Measurements from ENCODE around the gene LRBA.

The LRBA gene

GRCh38 chr4:150875367-150875766, 139.7 kb downstream of the LRBA start:
- no peak for DNase-seq (ENCODE audit: low spot score)

- no peak for DNase-seq (ENCODE audit: low spot score)
These were observed 140.5 kb downstream of the LRBA start for GRCh38 chr4:150874338-150875226.

- DNase-seq (ENCODE audit: low spot score), result no peak
These were observed 147.9 kb downstream of the LRBA start for GRCh38 chr4:150867148-150867547.

GRCh38 chr4:150863456-150863855, 151.6 kb downstream of the LRBA start:
- no peak for DNase-seq (ENCODE audit: low spot score)

- DNase-seq (ENCODE audit: low spot score), result no peak
These were observed 152.3 kb downstream of the LRBA start for GRCh38 chr4:150862829-150863228.

GRCh38 chr4:150859453-150859852, 155.6 kb downstream of the LRBA start:
- no peak for DNase-seq (ENCODE audit: low spot score)

- no peak for DNase-seq (ENCODE audit: low spot score)
These were observed 159.0 kb downstream of the LRBA start for GRCh38 chr4:150855981-150856510.

- no peak for DNase-seq (ENCODE audit: low spot score)
These were observed 160.5 kb downstream of the LRBA start for GRCh38 chr4:150854600-150854999.

GRCh38 chr4:150853882-150854281, 161.2 kb downstream of the LRBA start:
- no peak for DNase-seq (ENCODE audit: low spot score)

GRCh38 chr4:150852216-150852615, 162.9 kb downstream of the LRBA start:
- no peak for DNase-seq (ENCODE audit: low spot score)

- DNase-seq (ENCODE audit: low spot score), result no peak
These were observed 166.1 kb downstream of the LRBA start for GRCh38 chr4:150849016-150849415.

- no peak for DNase-seq (ENCODE audit: low spot score)
These were observed 186.9 kb downstream of the LRBA start for GRCh38 chr4:150828159-150828558.

- no peak for DNase-seq (ENCODE audit: low spot score)
These were observed 187.9 kb downstream of the LRBA start for GRCh38 chr4:150827226-150827625.

- DNase-seq (ENCODE audit: low spot score), result no peak
These were observed 188.8 kb downstream of the LRBA start for GRCh38 chr4:150826306-150826705.

- DNase-seq (ENCODE audit: low spot score), result no peak
These were observed 192.7 kb downstream of the LRBA start for GRCh38 chr4:150822407-150822806.

GRCh38 chr4:150821641-150822040, 193.4 kb downstream of the LRBA start:
- DNase-seq (ENCODE audit: low spot score), result no peak

GRCh38 chr4:150820409-150820808, 194.7 kb downstream of the LRBA start:
- DNase-seq (ENCODE audit: low spot score), result no peak

- DNase-seq (ENCODE audit: low spot score), result no peak
These were observed 196.4 kb downstream of the LRBA start for GRCh38 chr4:150818661-150819060.

- DNase-seq (ENCODE audit: low spot score), result no peak
These were observed 197.1 kb downstream of the LRBA start for GRCh38 chr4:150817804-150818528.

- no peak for DNase-seq (ENCODE audit: low spot score)
These were observed 198.1 kb downstream of the LRBA start for GRCh38 chr4:150817017-150817416.

- DNase-seq (ENCODE audit: low spot score), result no peak
These were observed 198.6 kb downstream of the LRBA start for GRCh38 chr4:150816491-150816890.

GRCh38 chr4:150814873-150815272, 200.2 kb downstream of the LRBA start:
- no peak for DNase-seq (ENCODE audit: low spot score)
